ENCODE data around the gene SLC25A15.
A peak's percentile ranks its signal among the peaks of the same experiment; 100 is the strongest.

SLC25A15 gene

DNA sequence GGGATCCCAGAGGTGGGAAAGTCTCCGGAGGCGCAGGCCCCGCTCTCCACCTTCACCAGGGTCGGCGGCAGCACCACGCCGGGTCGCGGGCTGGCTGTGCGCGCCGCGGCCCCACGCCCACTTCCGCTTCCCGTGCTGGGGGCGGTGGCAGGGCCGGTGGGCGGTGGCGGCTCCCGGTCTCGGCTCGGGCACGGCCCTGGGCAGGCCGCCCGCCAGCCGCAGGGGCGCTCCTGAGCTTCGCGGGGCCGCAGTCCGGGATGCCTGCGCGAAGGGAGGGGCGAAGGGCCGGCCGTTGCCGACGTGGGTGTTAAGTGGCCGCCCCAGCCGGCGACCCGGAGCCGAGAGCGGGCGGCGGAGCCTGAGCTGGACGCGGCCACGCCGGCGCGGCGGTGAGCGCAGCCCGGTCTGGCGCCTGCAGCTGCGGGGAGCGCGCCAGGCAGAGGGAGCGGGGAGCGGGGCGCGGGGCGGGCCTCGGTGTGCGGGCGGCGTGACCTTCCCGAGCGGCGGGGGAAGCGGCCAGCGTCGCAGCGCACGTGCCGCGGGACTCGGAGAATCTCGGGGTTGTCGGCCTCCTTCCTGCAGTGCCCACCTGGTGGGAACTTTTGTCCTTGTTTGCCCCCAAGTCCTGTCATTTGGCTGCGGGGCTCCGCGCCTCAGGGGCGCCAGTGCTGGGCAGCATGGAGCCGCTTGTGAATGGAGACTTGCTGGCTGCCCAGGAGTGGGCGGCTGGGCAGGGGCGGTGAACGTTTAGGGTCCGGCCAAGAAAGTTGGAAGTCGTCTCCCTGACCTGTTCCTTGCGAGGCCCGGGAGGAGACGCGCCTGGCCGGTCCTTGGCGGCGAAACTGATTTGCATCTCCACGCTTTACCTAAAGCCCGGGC, at the start of gene SLC25A15:
TSS of gene SLC25A15 (plus strand) at position 337 of the 879 bp plus-strand sequence. CDS start 3,616 bp downstream, outside the sequence.
- TF ChIP-seq CTCF (IDR thresholded peaks at IDR 0.05; ENCODE audit: low read depth, low read length), result peak; percentile 17; the same call in 1 of the 2 replicates

DNA sequence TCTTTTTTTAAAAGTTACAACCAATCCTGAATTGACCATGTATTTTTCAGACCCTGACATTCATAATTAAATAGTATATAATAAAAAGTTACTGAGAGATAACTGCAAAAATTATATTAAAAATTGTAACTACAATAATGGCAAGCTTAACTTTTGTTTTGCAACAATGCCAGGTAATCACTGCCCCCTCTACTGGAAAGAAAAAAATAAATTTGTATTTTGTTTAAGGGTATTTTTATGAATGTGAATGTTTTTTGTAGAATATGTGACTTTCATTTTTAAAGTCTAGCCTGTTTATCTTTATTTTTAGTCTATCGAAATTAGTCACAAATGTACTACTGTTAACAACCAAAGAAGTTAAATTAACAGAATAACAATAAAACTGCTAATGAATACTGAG, 40.1 kb upstream of the SLC25A15 start:
- H3K9me3 ChIP-seq (ENCODE audit: severe bottlenecking), result no peaks in the 10 kb centered on the region
- H3K4me3 ChIP-seq (ENCODE audit: low read depth, low read length), result no peak overlapping the region
- DNase-seq, result no peak
- no peak for TF ChIP-seq CTCF (IDR thresholded peaks at IDR 0.05; ENCODE audit: low read depth, low read length)
- H3K27ac ChIP-seq, result no peak overlapping the region
- H3K36me3 ChIP-seq, result no peaks in the 10 kb centered on the region
- H3K27me3 ChIP-seq (ENCODE audit: insufficient read depth, low read depth, severe bottlenecking), result no peaks in the 10 kb centered on the region

More for the DNA sequence above, at the start of gene SLC25A15:
- Histone ChIP-seq H3K9me3 (ENCODE audit: severe bottlenecking) (no peaks in the 10 kb centered on the region), H3K4me3 (ENCODE audit: low read depth, low read length) (peak within 1 kb of the TSS; percentile 63), H3K27me3 (ENCODE audit: insufficient read depth, low read depth, severe bottlenecking) (no peaks in the 10 kb centered on the region), H3K27ac (peak within 1 kb of the TSS; percentile 67), H3K36me3 (no peaks in the 10 kb centered on the region)
- DNase-seq, result peak; percentile 69

DNA sequence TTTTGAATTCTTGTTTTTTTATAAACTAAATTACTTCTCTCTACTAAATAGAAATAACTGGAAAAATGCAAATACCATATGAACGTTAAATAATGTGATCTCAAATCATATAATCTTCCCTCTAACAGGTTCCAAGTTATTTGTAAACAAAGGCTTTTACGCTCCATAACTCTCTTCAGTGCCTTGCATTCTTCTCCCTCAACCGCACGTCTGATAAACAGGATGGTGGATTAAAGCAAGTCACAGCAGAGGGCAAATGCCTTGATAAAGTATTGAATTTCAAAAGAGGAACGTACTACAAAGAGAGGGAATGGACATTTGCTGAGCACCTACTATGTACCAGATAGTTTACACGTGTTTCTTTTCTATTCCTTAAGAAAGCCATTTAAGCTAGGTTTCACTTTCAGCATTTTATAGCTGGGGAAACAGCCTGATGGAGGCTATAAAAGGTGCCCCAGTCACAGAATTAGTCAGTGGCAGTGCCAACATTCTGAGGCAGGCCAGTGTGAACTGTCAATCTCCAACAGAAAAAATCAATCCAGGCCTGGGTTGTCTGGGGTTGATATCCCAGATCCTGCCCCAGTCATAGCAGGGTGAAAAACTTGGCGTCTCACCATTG, 34.2 kb upstream of the SLC25A15 start:
- Histone ChIP-seq H3K27ac (no peak overlapping the region), H3K27me3 (ENCODE audit: insufficient read depth, low read depth, severe bottlenecking) (no peaks in the 10 kb centered on the region), H3K9me3 (ENCODE audit: severe bottlenecking) (no peaks in the 10 kb centered on the region), H3K4me3 (ENCODE audit: low read depth, low read length) (no peak overlapping the region), H3K36me3 (no peaks in the 10 kb centered on the region)
- no peak for DNase-seq
- TF ChIP-seq CTCF (IDR thresholded peaks at IDR 0.05; ENCODE audit: low read depth, low read length), result no peak

- Histone ChIP-seq H3K4me3 (ENCODE audit: low read depth, low read length) (no peak overlapping the region), H3K9me3 (ENCODE audit: severe bottlenecking) (no peaks in the 10 kb centered on the region), H3K27ac (no peak overlapping the region), H3K36me3 (no peaks in the 10 kb centered on the region), H3K27me3 (ENCODE audit: insufficient read depth, low read depth, severe bottlenecking) (no peaks in the 10 kb centered on the region)
- no peak for DNase-seq
- TF ChIP-seq CTCF (IDR thresholded peaks at IDR 0.05; ENCODE audit: low read depth, low read length), result no peak
Observed at GRCh38 chr13:40756042-40756441, 33.4 kb upstream of the SLC25A15 start.

DNA sequence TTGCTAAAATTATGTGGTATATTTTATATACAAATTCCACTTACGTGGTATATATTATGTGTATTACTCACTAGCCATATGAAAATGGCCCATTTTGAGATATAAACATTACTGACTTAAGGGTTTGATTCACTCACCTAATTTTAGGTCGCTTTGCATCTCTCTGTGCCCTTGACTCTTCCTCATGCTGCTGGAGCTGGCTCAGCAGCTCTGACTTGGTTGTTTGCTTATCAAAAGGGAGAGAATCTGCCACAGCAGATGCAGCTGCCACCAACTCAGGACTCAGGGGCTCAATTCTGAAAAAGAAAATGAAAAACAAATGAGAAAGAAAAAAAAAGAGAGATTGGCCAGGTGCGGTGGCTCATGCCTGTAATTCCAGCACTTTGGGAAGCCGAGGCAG, 30.6 kb upstream of the SLC25A15 start:
- no peaks in the 10 kb centered on the region for H3K36me3 ChIP-seq
- DNase-seq, result no peak
- H3K9me3 ChIP-seq (ENCODE audit: severe bottlenecking), result no peaks in the 10 kb centered on the region
- H3K4me3 ChIP-seq (ENCODE audit: low read depth, low read length), result no peak overlapping the region
- no peak overlapping the region for H3K27ac ChIP-seq
- TF ChIP-seq CTCF (IDR thresholded peaks at IDR 0.05; ENCODE audit: low read depth, low read length), result no peak
- H3K27me3 ChIP-seq (ENCODE audit: insufficient read depth, low read depth, severe bottlenecking), result no peaks in the 10 kb centered on the region
